Vagina (tissue), 2 donors: Measurements from ENCODE around the gene ING2.

Source experiments
- CTCF ChIP-seq, 3 experiments: fragments of 450-650 bp in 2 of 3; fragments of 200-600 bp in 1 of 3; sonication (generic) in 1 of 3; IDR thresholded peaks; one replicate each; pipeline ENCODE4 v1.5.1; 2017 to 2019; ENCODE audit warnings: antibody characterized with exemption in 3 of 3, mild to moderate bottlenecking in 2 of 3, moderate library complexity in 2 of 3
- POLR2AphosphoS5 ChIP-seq, 2 donors: sonication (generic); formaldehyde crosslinking; IDR thresholded peaks; one replicate each; pipeline ENCODE4 v1.9.0; 2017; ENCODE audit warnings: antibody characterized with exemption in 2 of 2, mild to moderate bottlenecking in 2 of 2, low read depth in 1 of 2; ENCODE audit not compliant: insufficient read depth in 1 of 2

DNA sequence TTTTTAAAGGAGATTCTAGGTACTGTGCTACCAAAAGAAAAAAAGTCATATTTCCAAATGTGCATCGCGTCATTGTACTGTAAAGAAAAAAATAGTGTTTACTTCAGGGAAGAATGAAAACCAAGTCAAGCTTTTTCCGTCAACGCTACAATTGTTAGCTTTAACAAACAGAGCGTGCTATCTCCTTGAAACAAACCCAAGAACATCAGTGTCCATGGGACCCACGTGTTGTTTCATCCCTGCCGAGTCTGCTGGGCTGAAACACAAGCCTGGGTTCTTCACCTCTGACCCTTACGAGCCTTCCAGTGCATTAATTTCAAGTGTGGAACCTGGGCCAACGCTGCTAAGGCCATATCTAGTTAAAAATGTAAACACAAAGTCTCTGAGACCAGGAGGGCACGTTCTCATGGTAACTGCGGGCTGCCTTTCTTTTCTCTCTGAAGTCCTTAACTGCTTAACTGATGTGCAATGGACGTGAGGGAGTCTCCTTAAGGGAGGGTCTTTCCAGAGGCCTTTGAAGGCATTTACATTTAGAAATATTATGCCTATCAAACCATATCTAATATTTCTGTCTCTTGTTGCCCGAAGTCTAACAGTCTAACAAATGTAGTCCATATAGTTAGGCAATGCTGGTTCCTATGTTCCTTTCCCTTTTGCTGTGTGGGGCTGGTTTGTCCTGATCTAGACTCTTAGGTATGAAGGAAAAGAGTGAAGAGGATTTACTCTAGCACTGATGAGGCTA, 36.3 kb downstream of the ING2 start:
- TF ChIP-seq POLR2AphosphoS5 (IDR thresholded peaks at IDR 0.05; ENCODE audit: insufficient read depth in 1 of 2, low read depth in 1 of 2) (no peak), CTCF (IDR thresholded peaks at IDR 0.05) (no peak)
